Esophagus muscularis mucosa (tissue), 4 donors: ENCODE data around the gene UTP14A.

Experiments used
- EP300 ChIP-seq: sonication (generic); formaldehyde crosslinking; IDR thresholded peaks from one replicate; pipeline ENCODE4 v1.6.1; 2017; ENCODE audit warnings: antibody characterized with exemption
- POLR2A ChIP-seq: fragments of 450-650 bp; IDR thresholded peaks from one replicate; pipeline ENCODE4 v1.6.1; 2017; ENCODE audit warnings: antibody characterized with exemption, moderate library complexity, mild to moderate bottlenecking, low read depth
- TF ChIP-seq, protein P1 (sequence below), 3 experiments: fragments of 200-600 bp in 2 of 3; fragments of 450-650 bp in 1 of 3; sonication (generic) in 2 of 3; IDR thresholded peaks; one replicate each; pipeline ENCODE4 v1.5.1; 2017 to 2019; ENCODE audit warnings: antibody characterized with exemption in 3 of 3, mild to moderate bottlenecking in 2 of 3, moderate library complexity in 1 of 3

- TF ChIP-seq POLR2A (no peak), EP300 (no peak)
- TF ChIP-seq, protein P1, sequence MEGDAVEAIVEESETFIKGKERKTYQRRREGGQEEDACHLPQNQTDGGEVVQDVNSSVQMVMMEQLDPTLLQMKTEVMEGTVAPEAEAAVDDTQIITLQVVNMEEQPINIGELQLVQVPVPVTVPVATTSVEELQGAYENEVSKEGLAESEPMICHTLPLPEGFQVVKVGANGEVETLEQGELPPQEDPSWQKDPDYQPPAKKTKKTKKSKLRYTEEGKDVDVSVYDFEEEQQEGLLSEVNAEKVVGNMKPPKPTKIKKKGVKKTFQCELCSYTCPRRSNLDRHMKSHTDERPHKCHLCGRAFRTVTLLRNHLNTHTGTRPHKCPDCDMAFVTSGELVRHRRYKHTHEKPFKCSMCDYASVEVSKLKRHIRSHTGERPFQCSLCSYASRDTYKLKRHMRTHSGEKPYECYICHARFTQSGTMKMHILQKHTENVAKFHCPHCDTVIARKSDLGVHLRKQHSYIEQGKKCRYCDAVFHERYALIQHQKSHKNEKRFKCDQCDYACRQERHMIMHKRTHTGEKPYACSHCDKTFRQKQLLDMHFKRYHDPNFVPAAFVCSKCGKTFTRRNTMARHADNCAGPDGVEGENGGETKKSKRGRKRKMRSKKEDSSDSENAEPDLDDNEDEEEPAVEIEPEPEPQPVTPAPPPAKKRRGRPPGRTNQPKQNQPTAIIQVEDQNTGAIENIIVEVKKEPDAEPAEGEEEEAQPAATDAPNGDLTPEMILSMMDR (IDR thresholded peaks at IDR 0.05): no peak
These were observed 28.5 kb downstream of the UTP14A start for GRCh38 chrX:129934461-129934860.
